Ovary (tissue), 9 donors: ENCODE results near the gene MARS1. TPM values are rescaled to one million over a fixed set of nuclear protein-coding genes. Genes with fewer than 3 reads are reported as not detected.

Experiments used
- DNase-seq, 5 donors: peaks; one replicate each; pipeline ENCODE4 v3.0.0-alpha.2; 2019 to 2020
- H3K27ac ChIP-seq, 2 donors: fragments of 200-600 bp; one replicate each; pipeline versions ENCODE4 v1.5.1 to v1.8.0; 2019 to 2022
- H3K27me3 ChIP-seq: fragments of 200-600 bp; one replicate; pipeline ENCODE4 v1.8.0; 2022
- H3K36me3 ChIP-seq: fragments of 200-600 bp; sonication (generic); one replicate; pipeline ENCODE4 v1.5.1; 2019
- H3K4me1 ChIP-seq: one replicate; pipeline ENCODE4 v1.8.1; 2013; ENCODE audit warnings: mild to moderate bottlenecking, moderate library complexity; ENCODE audit not compliant: insufficient read depth
- H3K4me3 ChIP-seq: fragments of 200-600 bp; sonication (generic); one replicate; pipeline ENCODE4 v1.5.1; 2017
- H3K9me3 ChIP-seq, 2 donors: fragments of 200-600 bp in 1 of 2; sonication (generic) in 1 of 2; one replicate each; pipeline versions ENCODE4 v1.5.1 to v1.8.1; 2013 to 2019; ENCODE audit warnings: mild to moderate bottlenecking in 1 of 2, moderate library complexity in 1 of 2
- EP300 ChIP-seq: sonication (generic); formaldehyde crosslinking; IDR thresholded peaks from one replicate; pipeline ENCODE4 v1.6.1; 2017; ENCODE audit warnings: antibody characterized with exemption
- POLR2A ChIP-seq: fragments of 450-650 bp; IDR thresholded peaks from one replicate; pipeline ENCODE4 v1.6.1; 2017; ENCODE audit warnings: antibody characterized with exemption, mild to moderate bottlenecking, moderate library complexity
- WGBS, 3 donors: extraction: QIAGEN DNeasy Blood & Tissue Kit in 1 of 3; methylation state at CpG; one replicate each; pipeline versions ENCODE4 v1.1.5 to v1.1.7; 2013 to 2017; 5-methylcytosine and 5-hydroxymethylcytosine counted together
- intact Hi-C, 4 donors: fragments of 100-400 bp; cut with DNase I; formaldehyde crosslinking; loops; one replicate each; pipeline versions ENCODE4 v1.11.0 to v1.15.1; 2022 to 2023
- polyA plus RNA-seq, 2 donors: library from polyadenylated mRNA; stranded (reverse); fragments of 200-250 nt in 1 of 2; fragments of 350-450 nt in 1 of 2; fragmentation: Illumina TruSeq in 1 of 2; extraction: RNeasy Lipid Tissue Mini Kit (QIAGEN cat#74804) in 1 of 2; gene quantifications; one replicate each; pipeline ENCODE4 v1.2.3, GENCODE V29; 2013 to 2014
- total RNA-seq, 7 donors: library from RNA; depleted of rRNA in 2 of 7; stranded (reverse); fragments of >200 nt in 2 of 7; fragmentation: NEBNext Ultra II Directional in 3 of 7; extraction: Animal tissue kit (Norgen Biotek cat#: 25700) in 3 of 7; gene quantifications; one replicate each; pipeline versions ENCODE4 v1.1.0 to v1.2.4, GENCODE V29; 2016 to 2023
- TF ChIP-seq, protein P1 (sequence below), 3 donors: fragments of 450-650 bp in 2 of 3; fragments of 200-600 bp in 1 of 3; IDR thresholded peaks; one replicate each; pipeline versions ENCODE4 v1.5.1 to v1.8.0; 2016 to 2022; ENCODE audit warnings: antibody characterized with exemption in 3 of 3, mild to moderate bottlenecking in 1 of 3
- donor health status: DM: no; HTN: no; CAD: no; lungs with moderate emphysema.
- donor health status: DM: no; HTN: no; CAD: no.
- donor health status: Bipolar disorder and iron deficiency.
- donor health status: DM: yes; HTN: yes; CAD: no.
- donor health status: DM: no; HTN: no; CAD: no.
- donor health status: DM: yes; HTN: yes; CAD: no.

MARS1 gene
- total and polyA plus RNA-seq, 9 donors: 21.1 to 479 (median 66.4) TPM

DNA sequence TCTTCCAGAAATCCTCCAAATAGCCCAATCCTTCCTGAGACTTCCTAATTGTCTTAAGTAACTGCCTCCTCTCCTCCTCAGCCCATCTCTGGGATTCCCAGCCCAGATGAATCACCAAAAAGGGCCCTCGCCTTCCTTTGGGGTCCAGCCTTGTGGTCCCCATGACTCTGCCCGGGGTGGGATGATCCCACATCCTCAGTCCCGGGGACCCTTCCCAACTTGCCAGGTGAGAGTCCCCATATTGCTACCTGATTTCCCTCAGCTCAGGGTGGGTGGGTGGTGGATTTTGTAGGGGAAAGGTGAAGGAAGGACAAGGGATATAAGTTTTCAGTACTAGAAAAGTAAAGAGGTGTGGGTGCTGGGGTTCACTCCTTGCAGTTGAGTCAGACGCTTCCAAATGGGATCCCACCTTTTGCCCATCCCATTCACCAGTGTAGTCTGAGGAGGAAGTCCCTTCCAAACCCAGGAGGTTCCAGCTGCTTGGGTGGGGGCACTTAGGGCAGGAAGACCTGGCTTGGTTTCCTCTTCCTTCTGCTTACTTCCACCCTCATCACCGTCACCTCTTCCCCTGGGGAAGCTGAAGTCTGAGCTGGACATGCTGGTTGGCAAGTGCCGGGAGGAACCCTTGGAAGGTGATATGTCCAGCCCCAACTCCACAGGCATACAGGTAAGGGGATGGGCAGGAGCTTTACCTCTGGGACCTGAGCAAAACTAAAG lies 22.7 kb upstream of the MARS1 start:
- Histone ChIP-seq H3K4me3 (no peak overlapping the region), H3K36me3 (no peaks in the 10 kb centered on the region), H3K9me3 (no peaks in the 10 kb centered on the region), H3K27me3 (no peaks in the 10 kb centered on the region), H3K4me1 (peaks cover 6% of the 10 kb centered on the region), H3K27ac (no peak overlapping the region)
- WGBS, 3 donors: 88 to 92% (median 89%) methylated on average over 6 of the region's 6 CpGs
- TF ChIP-seq, protein P1, sequence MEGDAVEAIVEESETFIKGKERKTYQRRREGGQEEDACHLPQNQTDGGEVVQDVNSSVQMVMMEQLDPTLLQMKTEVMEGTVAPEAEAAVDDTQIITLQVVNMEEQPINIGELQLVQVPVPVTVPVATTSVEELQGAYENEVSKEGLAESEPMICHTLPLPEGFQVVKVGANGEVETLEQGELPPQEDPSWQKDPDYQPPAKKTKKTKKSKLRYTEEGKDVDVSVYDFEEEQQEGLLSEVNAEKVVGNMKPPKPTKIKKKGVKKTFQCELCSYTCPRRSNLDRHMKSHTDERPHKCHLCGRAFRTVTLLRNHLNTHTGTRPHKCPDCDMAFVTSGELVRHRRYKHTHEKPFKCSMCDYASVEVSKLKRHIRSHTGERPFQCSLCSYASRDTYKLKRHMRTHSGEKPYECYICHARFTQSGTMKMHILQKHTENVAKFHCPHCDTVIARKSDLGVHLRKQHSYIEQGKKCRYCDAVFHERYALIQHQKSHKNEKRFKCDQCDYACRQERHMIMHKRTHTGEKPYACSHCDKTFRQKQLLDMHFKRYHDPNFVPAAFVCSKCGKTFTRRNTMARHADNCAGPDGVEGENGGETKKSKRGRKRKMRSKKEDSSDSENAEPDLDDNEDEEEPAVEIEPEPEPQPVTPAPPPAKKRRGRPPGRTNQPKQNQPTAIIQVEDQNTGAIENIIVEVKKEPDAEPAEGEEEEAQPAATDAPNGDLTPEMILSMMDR (IDR thresholded peaks at IDR 0.05): no peak
- intact Hi-C loops: no loop called here
- DNase-seq: no peak

DNA sequence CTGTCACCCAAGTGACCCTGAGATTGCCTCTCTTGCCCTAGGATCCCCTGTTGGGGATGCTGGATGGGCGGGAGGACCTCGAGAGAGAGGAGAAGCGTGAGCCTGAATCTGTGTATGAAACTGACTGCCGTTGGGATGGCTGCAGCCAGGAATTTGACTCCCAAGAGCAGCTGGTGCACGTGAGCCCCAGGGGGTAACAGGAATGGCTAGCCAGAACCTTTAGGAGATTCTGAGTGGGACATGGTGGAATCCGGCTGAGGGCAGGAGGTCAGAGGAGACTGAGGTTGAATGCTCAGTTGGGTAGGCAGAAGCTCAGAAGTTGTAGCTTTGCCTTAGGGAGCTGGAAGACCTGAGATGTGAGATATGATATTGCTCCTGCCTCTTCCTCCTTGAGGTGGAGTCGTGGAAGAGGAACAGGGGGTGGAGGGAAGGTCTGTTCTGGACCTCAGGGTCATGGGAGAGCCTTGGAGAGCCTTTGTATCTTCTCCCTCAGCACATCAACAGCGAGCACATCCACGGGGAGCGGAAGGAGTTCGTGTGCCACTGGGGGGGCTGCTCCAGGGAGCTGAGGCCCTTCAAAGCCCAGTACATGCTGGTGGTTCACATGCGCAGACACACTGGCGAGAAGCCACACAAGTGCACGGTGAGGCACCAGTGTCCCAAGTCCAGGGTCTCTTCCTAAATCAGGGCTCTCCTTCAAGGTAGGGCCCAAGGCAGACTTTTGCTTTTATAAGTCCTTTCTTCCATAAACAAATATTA lies 21.9 kb upstream of the MARS1 start:
- Histone ChIP-seq H3K36me3 (no peaks in the 10 kb centered on the region), H3K27ac (no peak overlapping the region), H3K27me3 (no peaks in the 10 kb centered on the region), H3K9me3 (no peaks in the 10 kb centered on the region), H3K4me1 (peaks cover 3% of the 10 kb centered on the region), H3K4me3 (no peak overlapping the region)
- DNase-seq: no peak
- 77 to 81% (median 79%) methylated on average over 14 of the region's 14 CpGs for WGBS, 3 donors
- intact Hi-C loops: no loop called here
- TF ChIP-seq, protein P1 (IDR thresholded peaks at IDR 0.05): no peak

DNA sequence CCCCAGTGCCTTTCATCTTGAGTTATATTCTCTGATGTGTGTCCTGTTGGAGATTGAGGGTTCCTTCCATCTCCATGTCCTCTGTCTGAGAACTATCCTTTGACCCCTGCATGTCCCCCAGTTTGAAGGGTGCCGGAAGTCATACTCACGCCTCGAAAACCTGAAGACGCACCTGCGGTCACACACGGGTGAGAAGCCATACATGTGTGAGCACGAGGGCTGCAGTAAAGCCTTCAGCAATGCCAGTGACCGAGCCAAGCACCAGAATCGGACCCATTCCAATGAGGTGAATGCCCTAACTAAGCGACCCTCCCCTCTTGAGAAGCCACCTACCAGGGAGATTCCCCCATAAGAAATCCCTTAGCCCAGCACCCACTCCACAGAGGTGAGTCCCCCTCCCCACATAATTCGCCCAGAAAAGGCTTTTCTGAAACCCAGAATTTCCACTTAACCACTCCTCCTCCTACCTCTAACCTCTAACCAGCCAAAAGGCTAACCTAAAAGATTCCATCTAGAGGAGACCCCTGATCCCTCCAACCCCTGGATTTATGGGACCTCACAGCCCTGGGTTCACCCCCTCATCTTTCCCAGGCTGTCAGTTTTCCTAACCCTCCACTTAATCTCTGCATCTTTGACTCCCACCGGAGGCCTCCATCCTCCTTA lies 20.5 kb upstream of the MARS1 start:
- Histone ChIP-seq H3K9me3 (no peaks in the 10 kb centered on the region), H3K4me1 (no peaks in the 10 kb centered on the region), H3K4me3 (no peak overlapping the region), H3K27ac (no peak overlapping the region), H3K36me3 (no peaks in the 10 kb centered on the region), H3K27me3 (no peaks in the 10 kb centered on the region)
- no peak for DNase-seq
- 87 to 94% (median 91%) methylated on average over 12 of the region's 12 CpGs for WGBS, 3 donors
- intact Hi-C loops: no loop called here
- TF ChIP-seq POLR2A: no peak
- TF ChIP-seq EP300: no peak
- TF ChIP-seq, protein P1 (IDR thresholded peaks at IDR 0.05): no peak

DNA sequence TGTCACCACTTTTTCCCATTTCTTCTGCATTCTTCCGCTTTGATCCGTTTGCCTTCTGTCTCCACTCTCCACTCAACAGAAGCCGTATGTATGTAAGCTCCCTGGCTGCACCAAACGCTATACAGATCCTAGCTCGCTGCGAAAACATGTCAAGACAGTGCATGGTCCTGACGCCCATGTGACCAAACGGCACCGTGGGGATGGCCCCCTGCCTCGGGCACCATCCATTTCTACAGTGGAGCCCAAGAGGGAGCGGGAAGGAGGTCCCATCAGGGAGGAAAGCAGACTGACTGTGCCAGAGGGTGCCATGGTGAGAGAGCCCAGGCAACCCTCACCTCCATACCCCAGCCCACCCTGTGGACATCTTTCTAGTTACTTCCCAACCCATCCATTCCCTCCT lies 20.0 kb upstream of the MARS1 start:
- TF ChIP-seq, protein P1 (IDR thresholded peaks at IDR 0.05): no peak
- no peak for TF ChIP-seq POLR2A
- TF ChIP-seq EP300: no peak
- intact Hi-C loops: no loop called here
- WGBS, 3 donors: 83 to 92% (median 83%) methylated on average over 11 of the region's 11 CpGs

More for the DNA sequence above, 20.0 kb upstream of the MARS1 start:
- DNase-seq: no peak
- Histone ChIP-seq H3K9me3 (no peaks in the 10 kb centered on the region), H3K4me1 (no peaks in the 10 kb centered on the region), H3K27ac (no peak overlapping the region), H3K4me3 (no peak overlapping the region), H3K27me3 (no peaks in the 10 kb centered on the region), H3K36me3 (no peaks in the 10 kb centered on the region)
